WERI-Rb-1 (cell line): ENCODE results near the gene NPIPA7.
"Not testable (repeated sequence)": the region's sequence is repeated elsewhere in the genome, so short reads cannot be mapped to it uniquely, and the experiment has no call there.

Experiments
- DNase-seq: peaks from one replicate; pipeline ENCODE4 v3.0.0-alpha.2; 2020
- H3K27ac ChIP-seq: fragments of 250-450 bp; sonication (Bioruptor Pico); 2 replicates; pipeline ENCODE4 v1.5.1; 2020; ENCODE audit warnings: mild to moderate bottlenecking, moderate library complexity
- H3K27me3 ChIP-seq: fragments of 250-450 bp; sonication (Bioruptor Pico); 2 replicates; pipeline ENCODE4 v1.5.1; 2021; ENCODE audit warnings: mild to moderate bottlenecking, low read depth, moderate library complexity; ENCODE audit not compliant: insufficient read depth, severe bottlenecking
- H3K36me3 ChIP-seq: fragments of 250-450 bp; sonication (Bioruptor Pico); 2 replicates; pipeline ENCODE4 v1.5.1; 2020; ENCODE audit warnings: mild to moderate bottlenecking, moderate library complexity
- H3K4me3 ChIP-seq: 2 replicates; pipeline ENCODE4 v1.5.1; 2011; ENCODE audit warnings: low read depth, mild to moderate bottlenecking, control low read depth, low read length
- H3K9me3 ChIP-seq: fragments of 250-450 bp; sonication (Bioruptor Pico); 2 replicates; pipeline ENCODE4 v1.5.1; 2021; ENCODE audit warnings: mild to moderate bottlenecking, moderate library complexity; ENCODE audit not compliant: severe bottlenecking

NPIPA7 gene

DNA sequence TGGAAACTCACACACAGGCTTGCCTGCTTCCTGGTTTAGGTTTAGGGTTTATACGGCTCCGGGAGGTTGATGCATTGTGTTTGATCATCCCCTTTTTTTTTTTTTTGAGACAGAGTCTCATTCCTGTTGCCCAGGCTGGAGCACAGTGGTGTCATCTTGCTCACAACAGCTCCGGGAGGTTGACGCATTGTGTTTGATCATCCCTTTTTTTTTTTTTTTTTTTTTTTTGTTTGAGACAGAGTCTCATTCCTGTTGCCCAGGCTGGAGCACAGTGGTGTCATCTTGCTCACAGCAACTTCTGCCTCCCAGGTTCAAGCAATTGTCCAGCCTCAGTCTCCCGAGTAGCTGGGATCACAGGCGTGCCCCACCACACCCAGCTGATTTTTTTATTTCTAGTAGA is 20.7 kb downstream of the NPIPA7 start:
- not testable (repeated sequence) for DNase-seq, H3K4me3 ChIP-seq, H3K27me3 ChIP-seq, H3K36me3 ChIP-seq, H3K27ac ChIP-seq, H3K9me3 ChIP-seq

DNA sequence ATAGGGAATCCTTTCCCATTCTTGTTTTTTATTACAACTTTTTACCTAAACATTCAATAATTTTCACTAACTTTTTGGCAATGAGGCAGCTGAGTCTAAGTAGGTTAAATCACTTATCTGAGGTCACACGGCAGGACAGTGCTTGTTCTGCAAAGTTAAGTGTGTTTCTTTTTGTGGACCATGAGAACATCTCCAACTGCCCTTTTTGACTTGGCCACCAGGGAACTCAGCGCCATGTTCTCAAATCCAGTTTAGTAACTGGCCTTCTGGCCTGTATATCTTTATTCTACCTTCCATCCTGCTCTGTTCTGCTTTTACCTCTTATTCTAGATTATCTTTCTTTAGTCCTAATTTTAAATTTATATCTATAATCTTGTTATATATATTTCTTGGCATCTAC is 23.4 kb downstream of the NPIPA7 start:
- H3K36me3 ChIP-seq, H3K27ac ChIP-seq, H3K9me3 ChIP-seq, DNase-seq, H3K27me3 ChIP-seq, H3K4me3 ChIP-seq: not testable (repeated sequence)

DNA sequence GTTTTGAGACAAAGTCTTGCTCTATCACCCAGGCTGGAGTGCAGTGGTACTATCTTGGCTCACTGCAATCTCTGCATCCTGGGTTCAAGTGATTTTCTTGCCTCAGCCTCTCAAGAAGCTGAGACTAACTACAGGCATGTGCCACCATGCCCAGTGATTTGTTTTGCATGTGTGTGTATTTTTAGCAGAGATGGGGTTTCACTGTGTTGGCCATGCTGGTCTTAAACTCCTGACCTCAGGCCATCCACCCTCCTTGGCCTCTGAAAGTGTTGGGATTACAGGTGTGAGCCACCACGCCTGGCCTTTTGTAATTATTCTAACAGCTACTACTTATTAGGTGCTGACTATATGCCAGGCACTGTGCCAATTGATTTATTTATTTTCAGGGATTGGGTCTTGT is 25.3 kb downstream of the NPIPA7 start:
- not testable (repeated sequence) for H3K27me3 ChIP-seq, H3K27ac ChIP-seq, H3K36me3 ChIP-seq, DNase-seq, H3K9me3 ChIP-seq, H3K4me3 ChIP-seq

DNA sequence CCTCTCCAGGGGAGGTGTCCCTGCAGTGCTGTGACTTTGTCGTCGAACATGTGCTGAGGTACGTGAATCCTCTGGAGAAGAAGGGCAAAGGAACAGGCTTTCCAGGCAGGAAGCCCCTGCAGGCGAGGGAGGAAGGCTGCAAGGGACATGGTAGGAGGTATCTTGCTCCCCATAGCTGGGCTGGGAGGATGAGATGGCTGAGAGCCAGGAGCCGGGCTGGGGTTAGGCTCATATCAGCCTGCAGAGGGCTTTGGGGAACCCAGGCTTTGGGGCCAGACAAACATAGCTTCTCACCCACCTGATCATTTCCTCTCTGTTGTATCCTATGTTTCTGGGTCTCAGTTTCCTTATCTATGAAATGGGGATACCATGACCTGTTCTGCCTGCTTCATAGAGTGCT is 26.5 kb downstream of the NPIPA7 start:
- not testable (repeated sequence) for H3K36me3 ChIP-seq, H3K9me3 ChIP-seq, H3K27me3 ChIP-seq, DNase-seq, H3K27ac ChIP-seq, H3K4me3 ChIP-seq

DNA sequence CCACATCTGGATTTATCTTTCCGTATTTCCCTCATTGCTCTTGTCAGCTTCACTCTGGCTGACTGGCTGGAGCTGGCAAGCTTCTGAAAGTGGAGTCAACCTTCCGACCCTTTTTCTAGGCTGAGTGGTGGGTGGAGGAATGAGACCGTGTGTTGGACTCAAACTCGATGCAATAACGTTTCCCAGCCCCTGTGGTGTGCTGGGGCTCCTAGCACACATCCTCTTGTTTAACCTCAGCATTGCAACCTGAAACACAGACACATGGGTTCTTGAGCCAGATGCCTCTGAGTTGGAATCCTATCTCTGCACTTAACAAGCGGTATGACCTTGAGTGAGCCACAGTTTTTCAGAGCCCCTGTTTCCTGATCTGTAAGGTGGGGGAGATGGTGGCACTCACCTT is 29.5 kb downstream of the NPIPA7 start:
- H3K27ac ChIP-seq, DNase-seq, H3K4me3 ChIP-seq, H3K9me3 ChIP-seq, H3K27me3 ChIP-seq, H3K36me3 ChIP-seq: not testable (repeated sequence)

DNA sequence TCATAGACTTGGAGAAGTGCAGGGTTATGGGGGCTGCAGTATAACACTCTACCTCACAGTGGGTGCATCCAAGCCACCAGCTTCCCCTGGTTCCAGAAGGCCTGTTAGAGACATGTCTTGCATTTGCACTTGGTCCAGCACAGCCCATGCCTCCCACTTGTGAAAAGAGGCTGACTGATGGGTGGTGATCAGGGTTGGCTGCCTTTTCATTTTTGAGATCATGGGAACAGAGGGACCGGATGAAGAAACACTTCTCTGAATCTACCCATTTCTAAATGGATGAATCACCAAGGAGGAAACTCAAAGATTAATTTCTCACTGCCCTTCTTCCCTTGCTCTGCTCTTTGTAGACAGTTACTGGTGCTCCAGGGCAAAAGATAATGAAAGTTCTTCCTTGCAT is 34.8 kb downstream of the NPIPA7 start:
- H3K9me3 ChIP-seq, H3K4me3 ChIP-seq, H3K27me3 ChIP-seq, DNase-seq, H3K27ac ChIP-seq, H3K36me3 ChIP-seq: not testable (repeated sequence)

DNA sequence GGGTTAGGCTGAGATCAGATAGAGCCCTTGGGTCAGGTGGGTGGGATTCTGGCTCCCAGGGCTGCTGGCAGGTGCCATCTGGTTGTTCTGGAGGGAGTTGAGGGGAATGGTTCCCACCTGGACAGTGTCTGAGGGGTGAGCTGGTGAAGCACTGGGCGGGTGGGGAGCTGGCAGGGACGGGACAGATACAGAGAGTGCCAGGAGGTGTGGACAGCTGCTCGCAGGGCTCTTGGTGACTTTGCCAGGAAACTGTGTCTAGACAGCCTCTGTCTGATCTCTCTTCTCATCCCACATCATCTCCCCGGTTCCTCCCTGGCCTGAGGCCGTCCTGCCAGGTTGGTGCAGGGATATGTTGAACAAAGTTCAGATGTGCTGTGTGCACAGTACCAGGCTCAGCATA is 38.1 kb downstream of the NPIPA7 start:
- H3K27ac ChIP-seq = not testable (repeated sequence)

DNA sequence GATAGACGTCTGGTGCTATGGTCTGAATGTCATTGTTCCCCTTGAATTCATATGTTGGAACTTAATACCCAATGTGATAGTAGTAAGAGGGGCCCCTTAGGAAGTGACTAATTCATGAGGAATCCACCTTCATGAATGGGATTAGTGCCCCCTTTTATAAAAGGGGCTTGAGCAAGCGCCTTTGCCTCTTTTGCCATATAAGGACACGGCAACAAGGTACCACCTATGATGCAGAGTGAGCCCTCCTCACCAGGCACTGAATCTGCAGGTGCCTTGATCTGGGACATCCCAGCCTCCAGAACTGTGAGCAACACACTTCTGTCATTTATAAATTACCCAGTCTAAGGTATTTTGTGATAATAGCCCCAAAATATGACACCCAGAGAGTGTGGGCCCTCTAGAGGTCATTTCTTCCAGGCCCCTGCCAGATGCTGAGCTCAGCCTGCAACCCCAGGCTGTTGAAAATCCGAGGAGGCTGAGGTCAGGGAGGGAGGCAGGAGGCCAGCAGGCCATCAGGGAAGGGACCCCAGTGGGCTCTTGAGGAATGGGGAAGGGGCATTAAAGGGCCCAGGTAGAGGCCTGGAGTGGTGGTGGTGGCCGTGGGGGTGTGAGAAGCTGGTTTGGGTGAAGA is 39.1 kb downstream of the NPIPA7 start:
- not testable (repeated sequence) for H3K36me3 ChIP-seq, H3K27ac ChIP-seq, H3K9me3 ChIP-seq, H3K27me3 ChIP-seq, H3K4me3 ChIP-seq, DNase-seq

More for the DNA sequence above, 38.1 kb downstream of the NPIPA7 start:
- H3K9me3 ChIP-seq, DNase-seq, H3K4me3 ChIP-seq, H3K27me3 ChIP-seq, H3K36me3 ChIP-seq: not testable (repeated sequence)

DNA sequence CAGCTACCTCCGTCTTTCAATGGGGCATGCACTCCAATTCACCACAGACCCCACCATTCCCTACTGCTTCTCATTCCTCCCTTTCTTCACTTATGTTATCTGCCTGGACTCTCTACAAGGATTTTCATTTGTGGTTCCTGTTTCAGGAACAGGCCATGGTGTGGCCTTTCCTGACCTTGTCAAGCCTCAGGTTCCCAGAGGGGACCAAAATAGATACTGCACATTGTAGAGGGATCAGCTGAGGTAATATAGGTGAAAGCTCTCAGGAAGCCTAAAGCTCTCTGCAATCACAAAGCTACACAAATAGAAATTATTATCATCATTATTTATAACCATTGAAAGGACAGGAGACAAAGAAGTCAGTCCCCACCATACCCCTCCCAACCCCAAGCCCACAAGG is 41.6 kb downstream of the NPIPA7 start:
- H3K9me3 ChIP-seq, H3K36me3 ChIP-seq, DNase-seq, H3K27me3 ChIP-seq, H3K27ac ChIP-seq, H3K4me3 ChIP-seq: not testable (repeated sequence)

DNA sequence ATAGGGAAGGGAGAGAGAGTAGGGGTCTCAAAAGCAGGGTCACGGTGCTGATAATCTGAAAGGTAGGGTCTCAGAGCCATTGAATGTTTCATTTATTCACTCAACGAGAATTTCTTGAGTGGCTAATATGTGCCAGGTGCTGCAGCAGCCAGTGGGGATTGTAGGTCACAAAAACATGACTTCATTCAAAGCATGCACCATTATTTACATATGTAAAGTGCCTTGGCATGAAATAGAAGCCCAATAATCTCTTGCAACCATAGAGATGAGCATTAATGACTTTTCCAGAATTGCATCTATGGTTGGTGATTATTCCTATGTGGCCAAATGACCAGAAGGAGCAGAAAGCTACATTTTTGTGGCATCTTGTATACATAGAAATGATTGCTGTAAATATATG is 46.2 kb downstream of the NPIPA7 start:
- H3K4me3 ChIP-seq, H3K9me3 ChIP-seq, DNase-seq, H3K27ac ChIP-seq, H3K36me3 ChIP-seq, H3K27me3 ChIP-seq: not testable (repeated sequence)

DNA sequence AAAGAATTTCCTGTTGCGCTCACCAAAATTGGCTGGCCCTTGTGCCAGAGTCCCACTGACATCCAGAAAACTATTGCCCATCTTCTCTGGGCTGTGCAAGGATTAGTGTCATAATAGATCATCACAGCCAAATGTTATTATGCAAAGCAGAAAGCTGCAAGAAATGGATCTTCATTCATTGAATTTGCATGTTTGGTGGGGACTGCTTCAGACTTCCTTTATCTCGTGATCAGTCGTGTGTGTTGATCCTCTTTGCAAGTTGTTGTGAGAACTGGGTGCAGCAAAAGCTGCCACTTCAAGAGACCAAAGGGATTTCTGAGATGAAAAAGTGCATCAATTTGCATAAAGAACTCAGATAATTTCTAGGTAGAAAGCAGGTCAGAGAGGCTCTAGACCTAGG is 52.2 kb downstream of the NPIPA7 start:
- DNase-seq = not testable (repeated sequence)

DNA sequence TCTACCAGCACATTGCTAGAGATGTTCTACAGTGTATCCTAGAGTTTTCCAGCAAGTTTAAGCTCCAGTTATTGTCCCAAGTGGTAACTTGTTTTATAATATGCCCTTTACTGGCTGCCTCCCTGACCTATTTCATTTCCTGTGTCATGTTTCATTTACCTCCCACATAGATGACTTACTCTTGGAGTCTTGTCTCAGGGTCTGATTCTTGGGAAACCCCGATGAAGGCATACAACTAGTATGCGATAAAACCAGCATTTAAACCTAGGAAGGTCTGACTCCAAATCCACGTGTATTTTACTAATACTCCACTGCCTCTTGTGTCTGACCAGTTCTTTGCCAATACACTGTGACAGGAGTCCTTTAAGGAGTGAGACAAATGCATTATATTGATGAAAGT is 55.8 kb downstream of the NPIPA7 start:
- H3K9me3 ChIP-seq, H3K27me3 ChIP-seq, H3K36me3 ChIP-seq, H3K27ac ChIP-seq, DNase-seq, H3K4me3 ChIP-seq: not testable (repeated sequence)

More for the DNA sequence above, 52.2 kb downstream of the NPIPA7 start:
- not testable (repeated sequence) for H3K27ac ChIP-seq, H3K27me3 ChIP-seq, H3K4me3 ChIP-seq, H3K9me3 ChIP-seq, H3K36me3 ChIP-seq

DNA sequence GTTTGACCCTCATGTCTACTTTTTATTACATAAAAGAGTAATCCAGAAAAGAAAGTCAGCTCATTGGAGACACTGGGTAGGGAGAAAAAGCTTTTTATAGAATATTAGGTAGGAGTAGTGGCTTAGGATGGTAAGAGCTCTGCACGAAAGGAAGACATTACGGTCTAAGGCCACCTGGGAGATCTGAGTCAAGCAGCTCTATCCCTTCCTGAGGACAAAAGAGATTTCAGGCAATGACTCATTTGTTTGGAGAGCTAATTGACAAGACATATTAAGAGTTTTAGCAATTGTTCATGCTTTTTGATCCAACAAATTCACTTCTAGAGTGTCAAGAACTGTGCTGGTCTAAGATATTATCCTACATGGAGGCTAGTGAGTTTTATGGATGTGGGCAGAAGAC is 62.5 kb downstream of the NPIPA7 start:
- not testable (repeated sequence) for H3K27me3 ChIP-seq, H3K4me3 ChIP-seq, H3K36me3 ChIP-seq, H3K9me3 ChIP-seq, H3K27ac ChIP-seq, DNase-seq
